C4-2B (cell line): ENCODE results near the gene PRAC2.

Experiments
- H3K27ac ChIP-seq: fragments of 450-650 bp; 2 replicates; pipeline ENCODE4 v1.5.1; 2017
- ZFX ChIP-seq: fragments of 450-650 bp; IDR thresholded peaks from 2 replicates; pipeline ENCODE4 v1.6.1; 2017
- TF ChIP-seq, protein P1 (sequence below): fragments of 450-650 bp; conservative IDR thresholded peaks from 2 replicates; pipeline ENCODE4 v1.5.1; 2017; ENCODE audit warnings: mild to moderate bottlenecking

Gene PRAC2

DNA sequence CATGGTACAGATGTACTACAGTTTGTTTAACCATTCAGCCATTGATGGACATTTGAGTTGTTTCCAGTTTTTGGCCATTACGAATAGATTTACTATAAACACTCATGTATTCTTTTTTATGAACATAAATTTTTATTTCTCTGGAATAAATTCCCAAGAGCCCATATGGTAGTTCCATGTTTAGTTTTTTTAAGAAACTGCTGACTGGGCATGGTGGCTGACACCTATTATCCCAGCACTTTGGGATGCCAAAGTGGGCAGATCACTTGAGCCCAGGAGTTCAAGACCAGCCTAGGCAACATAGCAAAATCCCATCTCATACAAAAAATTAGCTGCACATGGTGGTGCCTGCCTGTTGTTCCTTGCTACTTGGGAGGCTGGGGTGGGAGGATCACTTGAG is 30.9 kb upstream of the PRAC2 start:
- no peak for TF ChIP-seq ZFX
- H3K27ac ChIP-seq: no peak overlapping the region

- H3K27ac ChIP-seq: no peak overlapping the region
- TF ChIP-seq ZFX: no peak
- TF ChIP-seq, protein P1, sequence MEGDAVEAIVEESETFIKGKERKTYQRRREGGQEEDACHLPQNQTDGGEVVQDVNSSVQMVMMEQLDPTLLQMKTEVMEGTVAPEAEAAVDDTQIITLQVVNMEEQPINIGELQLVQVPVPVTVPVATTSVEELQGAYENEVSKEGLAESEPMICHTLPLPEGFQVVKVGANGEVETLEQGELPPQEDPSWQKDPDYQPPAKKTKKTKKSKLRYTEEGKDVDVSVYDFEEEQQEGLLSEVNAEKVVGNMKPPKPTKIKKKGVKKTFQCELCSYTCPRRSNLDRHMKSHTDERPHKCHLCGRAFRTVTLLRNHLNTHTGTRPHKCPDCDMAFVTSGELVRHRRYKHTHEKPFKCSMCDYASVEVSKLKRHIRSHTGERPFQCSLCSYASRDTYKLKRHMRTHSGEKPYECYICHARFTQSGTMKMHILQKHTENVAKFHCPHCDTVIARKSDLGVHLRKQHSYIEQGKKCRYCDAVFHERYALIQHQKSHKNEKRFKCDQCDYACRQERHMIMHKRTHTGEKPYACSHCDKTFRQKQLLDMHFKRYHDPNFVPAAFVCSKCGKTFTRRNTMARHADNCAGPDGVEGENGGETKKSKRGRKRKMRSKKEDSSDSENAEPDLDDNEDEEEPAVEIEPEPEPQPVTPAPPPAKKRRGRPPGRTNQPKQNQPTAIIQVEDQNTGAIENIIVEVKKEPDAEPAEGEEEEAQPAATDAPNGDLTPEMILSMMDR: no peak
Measured at GRCh38 chr17:48693178-48693577, 29.8 kb upstream of the PRAC2 start.

GRCh38 chr17:48701864-48702532 is 21.0 kb upstream of the PRAC2 start:
- H3K27ac ChIP-seq: no peak overlapping the region
- no peak for TF ChIP-seq ZFX
- TF ChIP-seq, protein P1: no peak

- H3K27ac ChIP-seq: no peak overlapping the region
- no peak for TF ChIP-seq ZFX
- TF ChIP-seq, protein P1: no peak
Measured at GRCh38 chr17:48704361-48705248, 18.4 kb upstream of the PRAC2 start.

- no peak overlapping the region for H3K27ac ChIP-seq
- no peak for TF ChIP-seq ZFX
- TF ChIP-seq, protein P1: no peak
Measured at GRCh38 chr17:48711128-48711527, 11.9 kb upstream of the PRAC2 start.

GRCh38 chr17:48715496-48716399 is 7.2 kb upstream of the PRAC2 start:
- H3K27ac ChIP-seq: peak overlapping the region; percentile 55
- TF ChIP-seq, protein P1: no peak
- TF ChIP-seq ZFX: no peak

- peak overlapping the region; percentile 55 for H3K27ac ChIP-seq
Measured at GRCh38 chr17:48716549-48716948, 6.4 kb upstream of the PRAC2 start.
